ENCODE data around the gene MAVS.

MAVS gene

GRCh38 chr20:3846740-3847428, at the start of gene MAVS:
MAVS (plus strand) TSS chr20:3846834; CDS start chr20:3854625, 7,791 bp downstream.
- DNase-seq (ENCODE audit: low read depth), result peak; percentile 79

GRCh38 chr20:3797226-3797545, 49.4 kb upstream of the MAVS start:
- no peak for DNase-seq (ENCODE audit: low read depth)

DNA sequence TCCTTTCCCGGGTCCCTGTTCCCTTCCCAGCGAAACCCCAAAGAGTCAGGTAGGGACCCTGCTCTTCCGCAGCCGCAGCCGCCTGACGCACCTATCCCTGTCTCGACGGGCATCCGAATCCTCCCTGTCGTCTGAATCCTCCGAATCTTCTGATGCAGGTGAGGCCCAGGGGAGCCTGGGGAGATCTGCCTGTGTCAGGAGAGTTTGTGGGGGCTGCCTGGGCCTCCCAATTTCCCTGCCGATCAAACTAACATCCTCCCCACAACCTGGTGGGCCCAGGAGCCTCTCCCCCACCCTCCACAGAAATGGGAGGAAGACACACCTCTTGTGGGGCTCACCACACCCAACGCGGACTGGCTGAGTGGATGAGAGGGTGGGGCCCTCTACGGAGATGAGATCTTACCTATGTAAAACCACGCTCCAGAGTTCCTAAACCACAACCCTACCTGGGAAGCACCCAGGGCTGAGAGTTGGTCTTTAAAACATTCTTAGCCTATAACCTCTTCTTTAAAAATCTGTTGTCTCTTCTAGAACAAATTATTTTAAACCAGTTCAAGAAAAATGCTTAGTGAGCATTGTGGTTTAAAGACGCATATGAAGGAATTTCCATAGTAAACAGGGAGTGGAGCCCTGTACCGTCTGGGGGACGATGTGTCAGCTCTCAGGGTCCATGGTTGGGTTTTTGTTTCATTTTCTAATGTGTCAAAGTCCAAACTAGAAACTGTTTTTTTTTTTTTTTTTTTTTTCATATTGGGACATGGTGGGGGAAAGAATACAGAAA, 48.9 kb upstream of the MAVS start:
- DNase-seq (ENCODE audit: low read depth), result no peak

DNA sequence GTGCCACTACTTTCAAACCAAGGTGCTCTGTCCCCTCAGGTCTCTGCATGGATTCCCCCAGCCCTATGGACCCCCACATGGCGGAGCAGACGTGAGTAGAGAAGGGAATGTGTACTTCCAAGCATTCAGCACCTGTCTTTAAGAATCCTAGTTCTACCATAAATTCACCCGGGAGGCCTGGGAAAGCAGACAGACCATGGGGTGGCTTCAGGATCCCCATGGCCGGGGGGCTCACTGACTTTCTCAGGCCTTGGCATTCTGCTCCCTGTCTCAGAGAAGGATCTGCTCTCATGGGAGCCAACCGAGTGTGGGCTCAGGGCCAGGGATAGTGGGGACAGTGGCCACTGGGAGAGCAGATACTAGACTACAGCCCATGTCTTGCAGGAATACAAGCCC, 48.3 kb upstream of the MAVS start:
- DNase-seq (ENCODE audit: low read depth), result no peak

DNA sequence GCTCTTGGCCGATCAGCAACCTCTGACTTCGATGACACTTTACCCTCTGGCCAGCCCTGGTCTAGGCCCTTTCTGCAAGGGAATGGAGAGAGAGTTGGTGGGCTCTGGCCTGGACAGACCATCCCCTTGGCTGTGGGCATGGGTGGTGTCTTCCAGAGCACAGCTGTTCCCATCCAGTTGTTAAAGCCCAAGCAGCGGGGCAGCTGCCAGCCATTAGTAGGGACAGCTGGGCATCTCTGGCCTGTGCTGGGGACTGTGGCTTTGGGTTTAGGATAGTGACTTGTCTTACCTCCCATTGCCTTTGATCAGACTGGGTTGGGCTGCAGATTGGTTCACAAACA, 47.8 kb upstream of the MAVS start:
- DNase-seq (ENCODE audit: low read depth), result no peak

DNA sequence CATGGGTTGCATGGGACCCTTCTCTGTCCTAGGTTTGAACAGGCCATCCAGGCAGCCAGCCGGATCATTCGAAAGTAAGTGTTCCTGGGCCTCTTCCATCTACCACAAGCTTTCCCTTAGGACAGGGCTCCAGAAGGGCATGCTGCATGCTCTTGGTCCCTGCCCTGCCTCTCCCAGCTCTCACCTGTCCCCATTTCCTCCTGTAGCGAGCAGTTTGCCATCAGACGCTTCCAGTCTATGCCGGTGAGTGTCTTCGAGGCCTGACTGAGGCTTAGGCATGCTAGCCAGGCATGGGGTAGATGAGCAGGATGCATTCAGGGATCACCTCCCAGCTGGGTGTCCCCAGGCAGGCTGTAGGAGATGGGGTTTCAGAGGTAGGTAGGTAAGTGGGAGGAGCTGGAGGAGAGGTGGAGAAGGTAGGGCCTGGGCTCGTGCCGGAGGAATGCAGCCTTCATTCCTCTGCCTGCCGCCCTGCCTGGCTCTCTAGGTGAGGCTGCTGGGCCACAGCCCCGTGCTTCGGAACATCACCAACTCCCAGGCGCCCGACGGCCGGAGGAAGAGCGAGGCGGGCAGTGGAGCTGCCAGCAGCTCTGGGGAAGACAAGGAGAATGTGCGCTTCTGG, 46.3 kb upstream of the MAVS start:
- no peak for DNase-seq (ENCODE audit: low read depth)

GRCh38 chr20:3800878-3801260, 45.8 kb upstream of the MAVS start:
- DNase-seq (ENCODE audit: low read depth), result no peak

DNA sequence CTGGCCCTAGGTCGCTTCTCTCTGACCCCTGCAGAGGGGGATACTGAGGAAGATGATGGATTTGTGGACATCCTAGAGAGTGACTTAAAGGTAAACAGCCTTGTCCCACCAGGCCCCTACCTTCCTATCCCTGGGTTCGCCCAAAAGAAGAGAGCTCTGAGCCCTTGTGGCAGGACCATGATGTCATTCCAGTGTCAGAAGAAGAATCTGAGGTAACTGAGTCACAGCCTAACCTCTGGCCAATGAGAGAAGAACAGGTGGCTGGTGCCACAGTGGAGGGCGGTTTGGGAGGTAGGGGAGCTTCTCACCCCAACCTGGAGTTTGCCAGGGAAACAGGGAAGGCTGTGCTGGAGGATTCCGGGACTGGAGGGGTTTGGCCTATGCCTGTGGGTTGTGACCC, 45.3 kb upstream of the MAVS start:
- no peak for DNase-seq (ENCODE audit: low read depth)

GRCh38 chr20:3801846-3802245, 44.8 kb upstream of the MAVS start:
- DNase-seq (ENCODE audit: low read depth), result no peak

- no peak for DNase-seq (ENCODE audit: low read depth)
These were observed 44.0 kb upstream of the MAVS start for GRCh38 chr20:3802524-3803239.

DNA sequence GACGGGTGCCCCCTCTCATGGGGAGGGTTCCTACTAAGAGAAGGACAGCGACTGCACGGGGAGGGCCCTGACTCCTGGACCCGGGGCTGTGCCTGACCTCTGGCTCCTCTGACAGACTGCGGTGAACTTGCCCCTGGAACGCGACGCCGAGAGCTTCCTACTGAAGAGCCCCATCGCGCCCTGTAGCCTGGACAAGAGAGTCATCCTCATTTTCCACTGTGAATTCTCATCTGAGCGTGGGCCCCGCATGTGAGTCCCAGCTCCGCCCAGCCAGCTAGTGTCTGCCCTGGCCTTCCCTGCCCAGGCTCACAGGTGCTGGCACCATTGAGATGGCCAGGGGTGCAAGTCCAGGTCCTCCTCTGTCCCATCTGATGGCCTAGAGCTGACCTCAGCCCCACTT, 43.3 kb upstream of the MAVS start:
- DNase-seq (ENCODE audit: low read depth), result no peak

DNA sequence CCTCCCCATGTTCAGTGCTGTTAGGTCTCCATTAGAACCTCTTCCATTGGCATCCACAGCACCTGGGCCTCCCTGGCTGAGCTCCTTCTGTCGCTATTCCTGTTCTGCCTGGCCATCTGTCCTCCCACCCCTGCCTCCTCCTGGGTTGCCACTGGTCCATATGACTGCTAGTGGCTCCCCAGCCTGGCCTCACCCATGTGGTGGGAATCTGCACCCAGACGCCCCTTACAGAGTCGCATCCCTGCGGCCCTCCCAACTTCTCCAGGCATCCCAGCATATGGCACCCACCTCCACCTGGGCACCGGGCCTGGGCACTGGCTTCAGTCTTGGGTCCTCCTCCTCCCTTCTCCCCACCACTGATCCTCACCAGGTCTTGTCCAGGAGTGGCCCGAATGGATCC, 42.8 kb upstream of the MAVS start:
- no peak for DNase-seq (ENCODE audit: low read depth)

- DNase-seq (ENCODE audit: low read depth), result no peak
These were observed 42.3 kb upstream of the MAVS start for GRCh38 chr20:3804254-3804751.

GRCh38 chr20:3804781-3805180, 41.9 kb upstream of the MAVS start:
- no peak for DNase-seq (ENCODE audit: low read depth)

- no peak for DNase-seq (ENCODE audit: low read depth)
These were observed 38.1 kb upstream of the MAVS start for GRCh38 chr20:3808544-3808943.

DNA sequence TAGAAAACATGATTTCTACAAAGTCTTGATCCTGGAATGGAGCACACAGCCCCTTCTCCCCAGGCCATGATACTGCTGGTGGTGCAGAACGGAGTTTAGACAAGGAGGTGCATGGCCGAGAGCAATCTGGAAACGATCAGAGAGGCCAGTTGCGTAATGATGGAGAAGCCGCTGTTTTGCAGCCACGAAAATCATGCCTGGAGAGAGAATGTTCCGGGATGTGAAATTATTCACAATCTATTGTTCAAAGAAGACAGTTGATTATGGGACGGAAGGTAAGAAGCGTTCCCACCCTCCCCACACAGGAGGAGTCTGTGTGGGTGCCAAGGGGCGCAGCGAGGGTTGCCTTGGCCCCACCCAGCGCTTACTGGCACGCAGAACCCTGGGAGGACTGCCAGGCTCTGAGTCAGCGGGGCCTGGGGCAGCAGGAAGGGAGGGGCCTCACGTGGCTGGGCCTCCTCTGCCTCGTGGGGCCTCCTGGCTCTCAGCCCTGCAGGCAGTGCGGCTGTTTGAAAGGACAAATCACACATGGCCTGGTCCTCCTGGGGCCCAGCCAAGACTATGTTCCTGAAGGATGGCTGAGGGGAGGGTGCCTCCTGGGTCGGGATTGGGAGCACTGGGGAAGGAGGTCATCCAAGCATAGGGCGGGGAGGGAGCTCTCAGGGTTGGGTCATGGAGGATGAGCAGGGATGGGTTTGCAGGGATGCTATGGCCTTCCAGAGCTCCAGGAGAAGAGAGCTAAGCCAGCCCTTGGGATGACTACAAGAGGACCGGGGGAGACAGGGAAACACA, 35.0 kb upstream of the MAVS start:
- peak; percentile 99 for DNase-seq (ENCODE audit: low read depth)

DNA sequence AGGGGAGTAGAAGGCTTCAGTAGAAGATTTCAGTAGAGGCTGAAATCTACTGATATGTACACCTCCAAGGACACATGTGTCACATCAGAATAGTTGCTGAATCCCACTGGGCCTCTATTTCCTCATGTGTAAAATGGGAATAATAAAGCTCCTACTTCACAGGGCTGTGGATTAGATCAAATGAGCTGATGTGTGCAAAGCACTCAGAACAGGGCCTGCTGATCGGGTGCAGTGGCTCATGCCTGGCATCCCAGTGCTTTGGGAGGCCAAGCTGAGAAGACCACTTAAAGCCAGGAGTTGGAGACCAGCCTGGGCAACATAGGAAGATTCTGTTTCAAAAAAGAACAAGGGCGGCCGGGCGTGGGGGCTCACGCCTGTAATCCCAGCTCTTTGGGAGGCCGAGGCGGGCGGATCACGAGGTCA, 34.4 kb upstream of the MAVS start:
- DNase-seq (ENCODE audit: low read depth), result no peak

DNA sequence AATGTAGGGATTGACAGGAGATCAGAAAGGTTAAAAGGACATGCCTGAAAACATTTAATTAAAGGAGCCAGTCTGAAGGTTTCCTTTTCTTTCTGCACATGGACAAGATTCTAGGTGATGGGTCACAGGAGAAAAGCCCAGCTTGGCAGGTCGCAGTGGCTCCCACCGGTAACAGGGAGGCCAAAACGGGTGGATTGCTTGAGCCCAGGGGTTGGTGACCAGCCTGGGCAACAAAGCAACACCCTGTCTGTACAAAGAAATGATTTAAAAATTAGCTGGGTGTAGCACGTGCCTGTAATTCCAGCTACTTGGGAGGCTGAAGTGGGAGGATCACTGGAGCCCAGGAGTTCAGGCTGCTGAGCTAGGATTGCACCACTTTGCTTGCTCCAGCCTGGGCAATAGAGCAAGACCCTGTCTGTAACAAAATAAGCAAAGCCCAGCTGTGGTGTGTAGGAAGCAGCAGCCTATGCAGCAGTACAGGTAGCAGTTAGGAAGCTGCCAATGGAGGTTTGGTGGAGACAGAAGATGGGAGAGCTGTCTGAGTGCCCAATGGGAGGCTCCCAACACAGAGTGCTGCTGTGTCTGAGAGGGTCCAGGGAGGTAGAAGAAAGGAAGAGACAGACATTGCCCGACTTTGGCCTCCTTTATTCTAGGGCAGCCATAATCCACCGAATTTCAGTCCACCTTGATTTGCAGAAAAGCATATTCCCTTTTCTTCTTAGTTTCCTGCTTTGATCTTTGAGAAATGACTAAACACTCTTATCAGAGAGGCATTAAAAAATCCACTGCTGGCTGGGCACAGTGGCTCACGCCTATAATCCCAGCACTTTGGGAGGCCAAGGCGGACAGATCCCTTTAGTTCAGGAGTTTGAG, 33.4 kb upstream of the MAVS start:
- peak; percentile 9 for DNase-seq (ENCODE audit: low read depth)

DNA sequence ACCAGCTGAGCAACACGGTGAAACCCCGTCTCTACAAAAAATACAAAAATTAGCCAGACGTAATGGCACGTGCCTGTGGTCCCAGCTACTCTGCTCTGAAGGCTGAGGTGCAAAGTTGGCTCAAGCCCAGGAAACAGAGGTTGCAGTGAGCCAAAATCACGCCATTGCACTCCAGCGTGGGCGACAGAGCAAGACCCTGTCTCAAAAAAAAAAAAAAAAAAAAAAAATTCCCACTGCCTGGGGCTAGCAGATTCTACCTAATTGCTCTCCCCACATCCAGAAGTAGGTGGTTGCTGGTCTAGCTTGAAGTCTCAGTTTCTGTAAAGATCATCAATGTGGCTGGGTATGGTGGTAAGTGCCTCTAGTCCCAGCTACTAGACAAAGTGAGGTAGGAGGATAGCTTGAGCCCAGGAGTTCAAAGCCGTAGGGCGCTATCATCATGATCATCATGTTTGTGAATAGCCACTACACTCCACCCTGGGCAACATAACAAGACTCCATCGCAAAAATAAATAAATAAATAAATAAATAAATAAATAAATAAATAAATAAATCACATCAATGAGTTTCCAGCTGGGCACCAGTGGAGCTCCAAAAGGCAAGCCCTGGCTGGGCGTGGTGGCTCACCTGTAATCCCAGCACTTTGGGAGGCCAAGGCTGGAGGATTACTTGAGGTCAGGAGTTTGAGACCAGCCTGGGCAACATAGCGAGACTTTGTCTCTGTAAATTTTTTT, 32.6 kb upstream of the MAVS start:
- DNase-seq (ENCODE audit: low read depth), result no peak

DNA sequence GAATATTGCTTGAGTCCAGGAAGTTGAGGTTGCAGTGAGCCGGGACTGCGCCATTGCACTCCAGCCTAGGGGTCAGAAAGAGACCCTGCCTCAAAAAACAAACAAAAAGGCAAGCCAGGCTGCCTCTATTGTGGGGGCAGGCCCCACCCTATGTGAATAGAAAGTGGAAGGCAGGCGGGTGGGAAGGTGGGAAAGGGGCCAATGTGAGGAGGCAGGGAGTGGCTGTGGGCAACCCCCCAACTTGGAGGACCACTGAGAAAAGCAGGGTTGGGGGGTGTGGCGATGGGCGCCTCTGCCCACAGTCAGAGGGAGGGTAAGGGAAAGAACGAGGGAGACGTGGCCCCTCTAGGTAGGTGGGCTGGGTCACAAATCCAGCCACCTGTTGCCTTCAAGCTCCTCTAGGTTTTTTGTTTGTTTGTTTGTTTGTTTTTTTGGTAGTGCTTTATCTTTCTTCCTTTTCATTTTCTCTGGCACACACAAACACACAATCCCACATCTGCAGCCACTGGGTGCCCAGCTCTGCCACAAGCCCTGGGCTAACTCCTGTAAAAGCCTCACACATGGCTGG, 31.6 kb upstream of the MAVS start:
- DNase-seq (ENCODE audit: low read depth), result no peak

Data from fibroblast of gingiva (primary cell).